Measurements from ENCODE around the gene MYO15B.

Gene MYO15B

DNA sequence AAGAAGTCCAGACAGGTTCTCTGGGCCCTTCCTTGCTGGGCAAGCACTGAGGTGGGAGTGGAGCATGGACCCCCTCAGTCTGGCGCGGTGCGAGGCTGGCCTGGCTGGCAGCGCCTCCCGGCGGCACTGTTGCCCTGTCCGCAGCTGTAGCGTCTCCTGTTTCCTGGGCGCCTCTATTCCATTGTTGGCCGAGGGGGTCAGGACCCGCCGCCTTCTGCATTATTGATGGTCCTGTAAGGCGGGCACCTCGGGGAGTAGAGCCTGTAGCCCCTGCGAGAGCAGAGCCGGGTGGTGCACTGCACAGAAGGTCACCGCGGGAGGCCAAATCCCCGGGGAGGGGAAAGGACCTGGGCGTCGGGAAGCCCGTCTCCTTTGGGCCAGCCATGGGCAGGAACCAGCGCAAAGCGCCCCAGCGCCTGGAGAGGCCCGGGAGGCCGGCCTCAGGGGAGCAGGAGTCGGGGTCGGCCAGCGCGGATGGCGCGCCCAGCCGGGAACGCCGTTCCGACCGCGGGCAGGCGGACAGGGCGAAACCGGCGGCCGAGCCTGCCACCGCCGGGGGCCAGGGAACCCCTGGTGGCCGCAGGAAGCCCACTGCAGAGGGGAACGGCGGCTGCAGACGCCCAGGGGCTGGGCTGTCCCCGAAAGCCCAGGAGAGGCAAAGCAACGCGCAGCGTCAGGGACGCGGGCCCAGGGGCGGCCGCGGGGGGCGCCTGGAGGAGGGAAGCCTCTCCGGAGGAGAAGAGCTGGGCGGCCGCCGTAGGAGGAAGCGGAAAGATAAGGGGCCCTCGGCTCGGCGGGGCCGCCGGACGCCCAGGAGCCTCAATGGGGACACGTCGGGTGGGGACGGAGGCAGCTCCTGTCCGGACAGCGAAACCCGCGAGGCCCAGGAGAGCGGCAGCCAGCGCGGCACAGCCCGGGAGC is at the start of gene MYO15B:
TSS of gene MYO15B (plus strand) at position 126 of the 921 bp plus-strand sequence. CDS start at position 384, 258 bp downstream.
- DNase-seq = peak; percentile 57

GRCh38 chr17:75539967-75540729 is 47.5 kb upstream of the MYO15B start:
- no peak for DNase-seq

DNA sequence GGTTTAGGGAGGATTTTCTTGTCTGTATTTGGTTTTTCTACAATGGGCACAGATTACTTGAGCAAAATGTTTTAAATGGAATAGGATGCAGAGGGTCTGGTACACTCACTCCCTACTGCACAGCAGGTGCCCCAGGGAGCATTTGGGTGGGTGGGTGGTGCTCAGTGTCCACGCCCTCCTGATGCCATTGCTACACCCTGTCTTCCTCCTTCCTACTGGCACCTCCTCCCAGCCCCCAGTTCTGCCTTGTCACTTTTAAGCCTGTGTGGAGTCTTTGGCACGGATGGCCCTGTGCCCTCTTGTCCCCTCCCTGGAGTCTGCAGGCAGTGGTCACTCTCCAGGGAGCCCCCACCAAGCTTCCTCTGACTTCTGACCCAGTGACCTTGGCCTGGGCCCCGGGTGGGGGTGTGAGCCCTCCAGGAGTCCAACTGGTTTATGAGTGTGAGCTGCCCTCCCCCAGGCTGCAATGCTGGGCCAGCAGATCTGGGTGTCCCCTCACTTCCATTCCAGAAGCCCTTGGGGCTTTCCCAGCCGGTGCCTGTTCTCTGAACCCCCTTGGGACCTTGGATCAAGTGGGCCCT is 46.6 kb upstream of the MYO15B start:
- DNase-seq = no peak

- no peak for DNase-seq
Observed at GRCh38 chr17:75542229-75542628, 45.4 kb upstream of the MYO15B start.

GRCh38 chr17:75542728-75543336 is 44.8 kb upstream of the MYO15B start:
- no peak for DNase-seq

DNA sequence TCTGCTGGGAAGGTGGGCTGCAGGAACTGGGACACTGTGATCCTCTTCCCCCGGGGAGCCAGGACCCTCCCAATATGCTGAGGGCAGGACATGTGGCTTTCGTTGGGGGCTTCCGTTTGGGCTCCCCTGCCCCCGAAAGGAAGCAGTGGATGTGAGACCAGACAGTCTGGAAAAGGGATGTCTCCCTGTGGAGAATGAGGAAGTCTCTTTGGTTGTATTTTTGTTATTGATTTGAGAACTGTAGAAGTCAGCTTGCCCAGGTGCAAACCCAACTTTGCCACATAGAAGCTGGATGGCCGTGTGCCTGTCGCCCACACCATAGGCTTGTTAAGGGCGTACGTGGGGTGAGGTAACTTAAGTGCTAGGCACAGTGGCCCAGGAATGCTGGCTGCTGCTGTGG is 43.4 kb upstream of the MYO15B start:
- DNase-seq = no peak

DNA sequence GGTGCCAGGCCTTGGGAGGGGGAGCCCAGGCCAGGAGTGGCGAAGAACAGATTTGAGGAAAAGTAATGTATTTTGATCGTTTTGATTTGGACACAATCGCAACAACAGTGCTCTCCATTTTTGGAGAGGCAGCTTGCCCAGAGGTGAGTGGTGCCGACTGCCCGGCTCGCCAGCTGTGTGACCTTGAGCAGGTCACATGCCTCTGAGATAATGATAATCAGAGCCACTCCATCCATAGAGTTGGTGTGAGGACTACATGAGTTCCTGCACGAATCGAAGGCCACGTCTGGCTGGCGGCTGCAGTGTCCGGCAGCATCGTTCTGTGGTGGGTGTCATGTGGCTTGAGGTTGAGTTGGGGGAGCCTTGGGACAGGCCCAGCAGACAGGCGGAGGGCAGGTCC is 41.4 kb upstream of the MYO15B start:
- no peak for DNase-seq

DNA sequence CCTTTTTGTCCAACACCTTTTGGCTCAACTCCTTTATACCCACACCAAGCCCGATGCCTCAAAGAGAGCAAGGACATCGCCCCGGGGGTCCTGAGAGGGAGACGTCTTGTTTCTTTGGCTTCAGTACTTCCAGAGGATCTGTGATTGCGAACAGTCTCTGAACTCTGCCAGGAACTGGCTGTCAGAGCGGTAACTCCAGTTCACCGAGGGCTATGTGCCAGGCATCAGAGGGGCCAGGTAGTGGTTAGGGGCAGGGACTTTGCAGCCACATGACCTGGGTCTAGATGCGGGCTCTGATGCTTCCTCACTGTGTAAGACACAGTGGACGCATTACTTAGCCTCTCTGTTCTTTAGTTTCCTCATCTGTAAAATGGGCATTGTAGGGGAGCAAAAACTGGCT is 40.5 kb upstream of the MYO15B start:
- no peak for DNase-seq

- DNase-seq = no peak
Observed at GRCh38 chr17:75548813-75549212, 38.8 kb upstream of the MYO15B start.

GRCh38 chr17:75549246-75550138 is 38.1 kb upstream of the MYO15B start:
- DNase-seq = no peak

DNA sequence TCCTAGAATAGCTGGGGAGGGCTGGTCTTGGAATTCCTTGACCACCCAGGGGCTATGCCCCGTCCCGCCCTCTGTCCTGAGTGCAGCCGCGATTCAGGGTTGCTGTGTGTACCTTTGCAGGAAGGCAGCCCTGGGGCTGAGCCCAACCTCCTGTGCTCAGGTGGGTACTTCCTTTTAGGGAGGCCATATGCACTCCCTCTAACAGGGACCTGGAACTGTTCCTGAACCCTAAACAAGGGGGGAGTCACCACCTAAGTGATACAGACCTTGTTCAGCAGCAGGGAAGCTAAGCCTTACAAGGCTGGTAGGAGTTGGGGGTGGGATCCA is 37.5 kb upstream of the MYO15B start:
- DNase-seq = no peak

GRCh38 chr17:75551266-75551665 is 36.3 kb upstream of the MYO15B start:
- no peak for DNase-seq

GRCh38 chr17:75552425-75553294 is 34.9 kb upstream of the MYO15B start:
- no peak for DNase-seq

DNA sequence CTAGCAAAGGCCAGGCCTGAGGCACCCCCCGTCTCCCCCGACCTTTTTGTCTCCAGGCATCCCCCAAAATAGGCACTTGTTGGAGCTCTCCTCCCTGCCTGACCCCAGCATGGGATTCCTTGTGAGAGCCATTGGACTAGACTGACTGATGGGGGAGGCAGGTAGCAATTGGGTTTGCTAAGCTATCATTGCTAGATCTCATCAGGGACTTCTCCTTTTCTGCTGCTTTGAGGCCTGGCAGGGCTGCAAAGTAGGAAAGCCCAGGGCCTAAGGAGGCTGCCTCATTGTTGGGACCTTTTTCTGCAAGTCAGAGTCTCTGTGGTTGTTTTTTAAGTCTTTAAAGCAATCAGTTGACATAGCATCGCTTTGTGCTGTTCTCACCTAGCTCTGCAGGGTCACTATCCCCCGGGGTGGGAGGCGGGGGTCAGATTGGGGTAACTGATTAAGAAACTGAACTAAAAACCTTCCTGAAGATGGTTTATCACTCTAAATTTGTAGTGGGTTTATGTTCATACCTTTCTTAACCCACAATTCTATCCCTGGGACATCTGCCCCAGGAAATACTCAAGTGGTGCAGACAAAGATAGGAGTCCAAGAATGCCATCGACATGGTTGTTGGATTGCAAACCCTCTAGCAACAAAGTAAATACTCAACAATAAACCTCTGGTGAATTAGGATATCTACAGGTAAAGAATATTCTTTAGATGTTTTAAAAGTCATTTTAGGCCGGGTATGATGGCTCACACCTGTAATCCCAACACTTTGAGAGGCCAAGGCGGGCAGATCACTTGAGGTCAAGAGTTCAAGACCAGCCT is 34.1 kb upstream of the MYO15B start:
- DNase-seq = no peak

DNA sequence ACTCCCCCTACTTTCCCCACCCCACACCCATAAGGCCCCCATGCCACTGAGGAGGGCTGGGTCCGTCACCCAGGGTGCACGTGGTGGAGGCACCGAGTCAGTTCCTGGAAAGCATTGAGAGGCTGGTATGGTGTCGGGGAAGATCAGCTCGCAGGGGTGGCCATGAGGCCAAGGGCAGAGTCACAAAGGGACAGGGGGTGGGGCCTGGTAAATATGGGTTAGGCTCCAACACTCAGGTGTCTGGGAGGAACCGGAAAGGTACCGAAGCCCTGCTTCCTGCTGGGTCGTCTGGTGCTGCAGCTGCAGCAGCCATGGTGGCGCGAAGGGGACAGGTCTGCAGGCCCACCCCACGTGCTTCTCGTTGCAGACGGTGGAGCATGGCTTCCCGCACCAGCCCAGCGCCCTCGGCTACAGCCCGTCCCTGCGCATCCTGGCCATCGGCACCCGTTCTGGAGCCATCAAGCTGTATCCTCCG is 31.9 kb upstream of the MYO15B start:
- no peak for DNase-seq

GRCh38 chr17:75557075-75557851 is 30.3 kb upstream of the MYO15B start:
- no peak for DNase-seq

GRCh38 chr17:75557852-75558665 is 29.5 kb upstream of the MYO15B start:
- DNase-seq = no peak
